Measurements from ENCODE around the gene HDAC4.

HDAC4 gene

DNA sequence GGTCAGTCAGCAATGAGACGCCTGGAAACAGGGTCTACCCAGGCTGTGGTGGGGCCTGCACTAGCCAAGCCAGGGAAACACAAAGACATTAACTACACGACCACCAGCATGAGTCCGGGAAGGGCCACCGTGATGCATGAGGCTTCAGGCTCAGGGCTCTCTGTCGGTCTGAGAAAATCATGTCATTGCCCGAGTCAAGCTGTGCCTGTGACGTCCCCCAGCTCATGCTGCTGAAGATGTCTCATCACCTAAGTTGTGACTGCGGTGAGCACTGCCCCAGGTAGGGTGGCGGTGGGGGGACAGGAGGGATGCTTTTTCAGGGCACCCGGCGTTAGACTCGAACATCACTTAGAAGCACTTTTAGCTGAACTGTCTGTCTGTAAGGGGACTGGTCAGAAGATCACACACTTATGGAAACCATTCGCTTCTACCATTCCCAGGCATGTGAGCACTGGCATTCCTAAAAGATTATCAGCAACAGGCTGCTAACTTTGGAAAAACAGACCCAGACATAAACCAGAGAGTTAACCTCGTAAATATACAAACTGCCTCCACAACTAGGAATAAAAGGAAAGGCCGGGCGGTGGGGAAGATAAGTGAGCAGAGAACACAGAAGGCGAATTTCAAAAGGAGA, 234.5 kb downstream of the HDAC4 start:
- DNase-seq (ENCODE audit: low spot score): no peak

DNA sequence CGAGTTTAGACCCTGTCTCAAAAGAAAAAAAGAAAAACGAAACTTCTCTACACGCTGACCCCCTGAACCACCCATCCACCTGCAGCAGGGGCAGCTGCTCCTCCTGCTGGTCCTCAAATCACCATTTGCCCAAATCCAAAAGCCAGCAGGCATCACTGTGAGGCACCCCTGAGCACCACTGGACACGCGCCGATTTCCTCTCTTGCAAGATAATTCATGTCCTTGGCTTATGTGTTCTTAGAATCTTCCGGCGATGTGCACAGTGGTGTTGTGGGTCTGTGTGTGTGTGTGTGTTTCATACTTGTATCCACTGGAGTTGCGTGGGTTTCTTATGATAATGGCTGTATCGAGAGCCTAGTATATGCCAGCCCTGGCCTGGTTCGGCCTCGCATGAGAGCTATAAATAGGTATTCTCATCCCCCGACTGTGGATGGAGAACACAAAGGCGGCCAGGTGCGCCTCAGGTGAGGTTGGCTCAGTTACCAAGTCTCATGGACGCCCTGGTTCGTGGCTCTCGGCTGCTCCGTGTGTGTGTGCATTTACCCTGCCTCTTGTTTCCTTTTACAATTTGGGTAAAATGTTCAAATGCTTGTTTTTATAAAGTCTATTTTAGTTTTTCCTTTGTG, 235.5 kb downstream of the HDAC4 start:
- no peak for DNase-seq (ENCODE audit: low spot score)

DNA sequence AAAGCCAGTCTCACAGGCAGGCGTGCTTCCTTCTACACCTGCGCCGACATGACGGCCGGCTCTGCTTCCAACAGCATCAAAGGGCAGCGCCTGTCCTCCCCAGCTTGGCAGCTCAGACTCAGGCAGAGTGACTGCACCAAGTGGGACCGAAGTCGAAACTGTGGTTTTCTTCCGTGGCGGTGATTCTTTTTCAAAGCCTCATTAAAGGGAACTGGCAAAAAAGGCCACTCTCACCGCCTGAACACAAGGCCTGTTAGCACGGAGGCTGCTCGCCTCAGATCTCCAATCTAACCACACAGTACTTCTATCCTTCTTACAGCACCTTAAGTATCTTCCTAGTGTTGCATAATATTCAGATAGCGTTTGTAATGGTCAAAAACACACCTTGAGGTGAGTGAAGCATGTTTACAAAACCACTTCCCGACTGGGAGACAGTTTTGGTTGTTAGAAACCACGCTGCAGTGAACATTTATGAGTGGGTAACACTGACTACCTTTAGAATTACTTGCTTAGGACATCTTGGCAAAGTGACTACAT, 236.4 kb downstream of the HDAC4 start:
- DNase-seq (ENCODE audit: low spot score): no peak

DNA sequence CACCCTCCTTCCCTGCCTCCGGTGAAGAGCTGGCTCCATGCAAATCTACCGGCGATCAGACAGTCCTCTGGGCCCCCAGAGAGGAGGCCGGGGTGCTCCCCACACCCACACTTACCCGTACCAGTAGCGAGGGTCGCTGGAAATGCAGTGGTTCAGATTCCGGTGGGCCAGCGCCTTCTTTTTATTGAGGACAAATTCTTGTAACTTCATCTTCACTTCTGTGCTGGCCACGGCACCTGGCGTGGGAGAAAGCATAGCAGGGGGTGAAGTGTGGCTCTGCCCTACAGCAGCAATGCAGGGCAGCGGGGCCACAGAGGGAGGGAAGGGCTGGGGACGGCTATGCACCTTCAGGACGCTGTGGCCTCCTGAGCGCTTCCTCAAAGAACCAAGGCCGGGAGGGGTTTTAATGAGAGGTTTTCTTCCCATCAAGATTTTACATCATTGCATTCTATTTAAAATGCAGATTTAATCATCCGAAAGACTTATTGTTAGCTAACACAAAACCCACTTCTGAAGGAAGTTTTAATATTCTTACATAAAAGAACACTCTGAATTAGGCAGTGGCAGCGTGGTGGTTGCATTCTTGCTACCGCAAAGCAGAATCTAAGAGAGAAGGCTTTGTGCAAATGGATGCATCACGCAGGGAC, 237.0 kb downstream of the HDAC4 start:
- no peak for DNase-seq (ENCODE audit: low spot score)

DNA sequence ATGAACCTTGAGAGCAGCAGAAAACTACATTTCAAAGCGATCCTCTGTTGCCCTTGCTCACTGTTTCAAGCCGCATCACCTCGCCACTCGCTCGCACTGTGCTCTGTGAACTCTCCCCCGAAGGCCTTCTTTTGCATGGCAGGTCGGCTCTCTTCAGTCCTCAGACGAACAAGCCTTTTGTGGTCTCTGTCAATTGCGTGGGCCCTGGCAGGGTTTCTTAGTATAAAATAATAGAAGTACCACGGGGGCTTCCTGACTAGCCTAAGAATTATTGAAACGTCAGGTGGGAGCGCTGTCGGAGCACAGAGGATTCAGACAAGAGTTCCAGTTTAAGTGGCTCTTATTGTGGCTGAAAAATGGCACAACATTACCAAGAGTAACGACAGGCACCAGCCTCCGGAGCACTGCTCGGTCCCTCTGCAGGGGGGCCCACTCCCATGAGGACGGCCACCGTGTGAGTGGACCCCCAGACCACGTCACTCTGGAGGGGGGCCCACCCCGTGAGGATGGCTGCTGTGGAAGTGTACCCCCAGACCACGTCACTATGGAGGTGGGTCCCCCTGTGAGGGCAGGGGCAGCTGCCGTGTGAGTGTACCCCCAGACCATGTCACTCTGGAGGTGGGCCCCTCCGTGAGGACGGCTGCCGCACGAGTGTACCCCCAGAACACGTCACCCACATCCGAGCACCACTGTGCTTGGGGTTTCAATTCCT, 237.7 kb downstream of the HDAC4 start:
- no peak for DNase-seq (ENCODE audit: low spot score)

DNA sequence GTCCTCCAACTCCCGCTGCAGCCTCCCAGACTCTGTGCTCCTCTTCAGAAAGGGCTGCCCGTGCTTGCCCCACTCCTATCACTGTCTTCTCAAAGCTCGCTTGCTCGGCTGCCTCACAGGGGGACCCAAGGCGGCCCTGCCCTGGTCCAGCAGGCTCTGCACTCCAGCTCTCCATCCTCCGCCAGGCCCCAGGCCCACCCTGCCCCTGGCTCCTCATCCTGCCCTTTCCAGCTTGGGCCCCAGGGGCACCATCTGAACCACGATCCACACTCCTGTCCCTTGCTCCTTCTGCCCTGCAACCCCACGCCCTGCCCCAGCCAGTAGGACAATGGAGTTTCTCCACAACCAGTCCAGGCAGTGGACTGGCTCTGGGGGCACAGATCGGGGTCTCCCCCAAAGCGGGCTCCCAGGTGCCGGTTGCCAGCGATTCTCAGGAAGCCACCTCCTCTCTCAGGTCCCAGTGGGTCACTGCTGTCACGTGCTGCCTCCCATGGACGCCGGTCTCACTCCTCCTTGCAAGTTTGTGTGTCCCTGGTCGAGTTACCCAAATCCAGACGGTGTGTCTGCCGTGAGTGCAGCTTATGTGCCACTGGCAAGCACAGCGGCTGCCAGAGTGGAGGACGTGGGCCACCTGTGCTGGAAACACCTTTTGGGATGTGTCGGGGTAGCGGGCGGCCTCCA, 238.5 kb downstream of the HDAC4 start:
- DNase-seq (ENCODE audit: low spot score): no peak

DNA sequence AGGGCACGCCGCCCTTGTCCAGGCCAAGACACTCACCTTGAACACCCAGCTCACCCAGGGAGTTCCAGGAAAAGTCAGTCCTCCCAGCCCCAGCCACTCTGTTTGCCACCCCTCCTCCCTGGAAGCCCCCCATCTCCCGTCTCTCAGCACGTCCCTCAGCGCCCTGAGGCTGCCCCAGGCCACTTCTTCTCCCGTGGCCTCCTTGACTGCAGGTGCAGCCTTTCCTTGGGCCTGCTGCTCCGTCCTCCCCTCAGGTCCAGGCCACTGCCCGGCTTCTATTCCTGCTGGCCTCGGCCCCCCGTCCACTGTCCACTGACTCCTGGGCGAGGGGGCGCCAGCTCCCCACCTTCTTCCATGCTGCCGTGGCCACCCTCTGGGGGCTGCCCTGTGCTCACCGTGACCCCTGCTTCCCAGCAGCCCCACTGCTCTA, 239.1 kb downstream of the HDAC4 start:
- no peak for DNase-seq (ENCODE audit: low spot score)

DNA sequence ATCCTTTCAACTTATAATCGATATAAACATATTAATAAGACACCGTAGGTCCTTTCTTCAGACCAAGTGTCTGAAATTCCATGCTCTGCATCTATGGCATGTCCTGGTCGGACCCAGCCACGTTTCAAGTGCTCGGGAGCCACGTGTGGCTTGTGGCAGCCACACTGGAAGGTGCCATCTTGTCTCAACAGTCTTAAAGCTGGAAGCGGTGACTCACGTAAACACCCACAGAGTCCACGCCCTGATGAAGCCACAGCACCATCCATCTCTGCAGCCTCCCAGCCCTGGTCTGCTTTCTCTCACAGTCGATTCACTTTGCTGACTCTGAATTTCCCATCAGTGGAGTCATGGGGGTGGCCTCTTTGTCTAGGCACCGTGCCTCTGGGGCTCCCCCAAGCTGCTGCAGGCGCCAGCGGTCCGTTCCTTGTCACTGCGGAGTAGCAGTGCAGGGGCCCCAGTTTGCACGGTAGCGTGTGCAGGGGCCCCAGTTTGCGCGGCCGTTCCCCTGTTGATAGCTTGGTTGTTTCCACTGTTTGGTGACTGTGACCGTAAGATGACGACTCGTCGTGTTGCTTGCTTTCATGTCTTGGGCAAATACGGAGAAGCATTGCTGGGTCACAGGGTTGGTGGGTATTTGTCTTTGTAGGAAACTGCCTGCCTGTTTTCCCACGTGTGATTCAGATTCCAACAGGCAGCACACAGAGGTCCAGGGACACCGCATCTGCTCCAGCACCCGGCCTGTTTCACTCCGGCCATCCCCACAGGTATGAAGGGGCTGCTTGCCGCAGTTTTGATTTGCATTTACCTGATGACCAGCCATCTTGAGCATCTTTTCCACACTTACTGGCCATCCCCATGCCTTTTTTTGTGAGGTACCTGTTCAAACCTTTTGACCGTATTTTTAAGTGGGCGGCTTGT, 240.3 kb downstream of the HDAC4 start:
- no peak for DNase-seq (ENCODE audit: low spot score)

DNA sequence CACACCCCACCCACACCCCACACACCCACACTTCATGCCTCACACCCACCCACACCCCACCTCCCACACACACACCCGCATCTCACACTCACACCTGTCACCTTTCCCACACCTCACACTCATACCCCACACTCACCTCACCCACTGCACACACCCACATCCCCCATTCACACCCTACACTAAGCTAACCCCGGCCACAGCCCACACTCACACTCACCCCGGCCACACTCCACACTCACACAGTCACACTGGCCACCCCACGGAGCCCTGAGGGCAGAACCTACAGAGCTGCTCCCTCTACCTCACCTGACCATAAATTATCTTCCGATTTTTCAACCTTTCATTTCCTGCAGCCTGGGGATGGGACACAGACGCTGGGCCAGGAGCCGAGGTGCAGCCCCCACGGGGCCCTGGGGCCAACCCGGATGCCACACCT, 241.3 kb downstream of the HDAC4 start:
- no peak for DNase-seq (ENCODE audit: low spot score)

DNA sequence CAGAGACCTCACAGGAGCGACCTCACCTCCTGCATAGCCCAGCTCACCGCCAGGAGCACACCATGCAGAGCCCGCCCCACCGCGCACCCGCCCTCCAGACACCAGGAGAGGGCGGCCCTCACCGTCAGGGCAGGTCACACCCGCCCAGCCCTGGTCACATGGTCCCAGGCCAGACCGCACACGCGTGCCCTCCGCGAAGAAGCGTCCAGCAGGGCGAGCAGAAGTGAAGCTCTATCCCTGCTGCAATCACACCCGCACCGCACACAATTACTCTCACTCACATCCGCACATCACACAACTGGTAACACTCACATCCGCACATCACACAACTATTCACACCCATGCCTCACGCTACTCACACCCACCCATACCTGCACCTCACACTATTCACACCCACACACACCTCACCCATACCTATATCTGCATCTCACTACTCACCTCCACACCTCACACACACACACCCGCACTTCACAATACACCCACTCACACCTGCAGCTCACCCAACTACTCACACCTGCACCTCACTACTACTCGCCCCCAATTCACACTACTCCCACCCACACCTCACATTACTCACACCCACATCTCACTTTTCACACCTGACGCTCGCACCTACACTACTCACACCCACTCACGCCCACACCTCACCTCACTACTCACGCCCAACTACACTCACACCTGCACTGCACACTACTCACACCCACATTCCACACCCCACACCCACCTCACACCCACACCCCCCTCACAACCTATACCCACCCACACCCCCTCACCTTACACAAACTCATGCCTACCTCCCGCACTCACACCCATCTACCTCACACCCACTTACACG, 242.0 kb downstream of the HDAC4 start:
- DNase-seq (ENCODE audit: low spot score): no peak

DNA sequence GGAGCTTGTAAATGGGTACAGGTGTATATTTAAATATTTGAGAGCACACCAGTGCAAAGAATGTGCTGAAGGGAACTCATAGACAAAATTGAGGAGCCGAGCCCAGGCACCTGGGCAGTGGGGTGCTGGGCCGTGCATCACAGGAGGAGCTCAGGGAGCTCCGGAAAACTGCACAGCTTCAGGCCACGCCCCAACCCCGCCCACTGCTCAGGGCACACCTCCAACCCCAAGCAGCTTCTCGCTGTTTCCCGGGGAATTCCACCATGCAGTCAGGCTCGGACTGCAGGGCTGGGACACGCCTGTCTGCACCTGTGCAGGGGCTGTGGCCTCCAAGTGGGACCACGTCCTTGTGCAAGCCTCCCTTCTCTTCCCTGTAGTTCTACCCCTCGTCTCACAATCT, 243.0 kb downstream of the HDAC4 start:
- DNase-seq (ENCODE audit: low spot score): no peak

DNA sequence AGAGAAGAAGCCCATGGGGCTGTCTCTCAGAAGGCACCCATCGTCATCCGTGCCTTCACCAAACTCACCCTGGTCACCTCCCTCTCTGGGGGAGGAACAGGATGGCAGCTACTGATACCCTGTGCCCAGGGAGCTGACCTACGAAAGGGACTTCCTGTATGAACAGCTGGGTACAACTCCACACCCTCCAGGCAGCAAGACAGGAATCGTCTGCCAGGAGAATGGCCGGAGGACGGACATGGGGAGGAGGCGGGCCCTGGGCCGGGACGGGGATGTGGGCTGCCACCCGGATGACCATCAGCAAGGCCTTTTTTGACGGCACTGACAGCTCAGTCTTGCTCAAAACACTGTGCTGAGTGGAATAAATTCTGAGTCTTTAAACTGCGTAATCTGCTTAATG, 243.6 kb downstream of the HDAC4 start:
- DNase-seq (ENCODE audit: low spot score): no peak

DNA sequence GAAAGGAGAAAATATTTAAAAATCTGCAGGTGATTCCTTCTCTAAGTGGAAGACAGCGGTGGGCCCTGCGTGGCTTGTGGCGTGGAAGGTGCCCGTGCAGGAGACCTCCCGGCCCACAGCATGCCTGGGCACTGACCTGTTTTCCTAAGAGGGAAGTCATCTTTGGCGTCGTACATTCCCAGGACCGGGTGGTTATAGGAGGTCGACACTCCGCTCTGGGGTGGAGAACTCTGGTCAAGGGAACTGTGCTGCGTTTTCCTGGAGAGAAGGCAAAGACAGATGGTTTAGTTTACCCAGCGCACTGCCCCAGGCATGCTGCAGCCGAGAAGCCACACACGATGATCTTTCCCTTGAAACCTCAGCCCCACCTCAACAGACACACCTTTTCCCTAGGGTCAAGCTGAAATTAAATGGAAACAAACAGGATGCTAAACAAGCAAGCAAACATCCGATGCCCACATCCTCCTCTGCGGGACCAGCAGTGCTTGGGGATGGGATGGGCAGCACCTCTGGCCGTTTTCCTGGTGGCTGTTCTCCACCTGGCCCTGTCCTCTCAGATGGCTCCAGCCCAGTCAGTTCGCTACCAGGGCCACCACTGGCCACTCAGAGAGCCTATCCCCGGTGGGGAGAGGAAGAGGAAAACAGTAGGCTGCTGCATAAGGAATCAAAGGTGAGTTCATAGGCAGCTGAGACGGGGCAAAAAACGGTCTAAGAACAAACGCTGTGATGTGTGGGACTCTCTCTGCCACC, 244.1 kb downstream of the HDAC4 start:
- no peak for DNase-seq (ENCODE audit: low spot score)

DNA sequence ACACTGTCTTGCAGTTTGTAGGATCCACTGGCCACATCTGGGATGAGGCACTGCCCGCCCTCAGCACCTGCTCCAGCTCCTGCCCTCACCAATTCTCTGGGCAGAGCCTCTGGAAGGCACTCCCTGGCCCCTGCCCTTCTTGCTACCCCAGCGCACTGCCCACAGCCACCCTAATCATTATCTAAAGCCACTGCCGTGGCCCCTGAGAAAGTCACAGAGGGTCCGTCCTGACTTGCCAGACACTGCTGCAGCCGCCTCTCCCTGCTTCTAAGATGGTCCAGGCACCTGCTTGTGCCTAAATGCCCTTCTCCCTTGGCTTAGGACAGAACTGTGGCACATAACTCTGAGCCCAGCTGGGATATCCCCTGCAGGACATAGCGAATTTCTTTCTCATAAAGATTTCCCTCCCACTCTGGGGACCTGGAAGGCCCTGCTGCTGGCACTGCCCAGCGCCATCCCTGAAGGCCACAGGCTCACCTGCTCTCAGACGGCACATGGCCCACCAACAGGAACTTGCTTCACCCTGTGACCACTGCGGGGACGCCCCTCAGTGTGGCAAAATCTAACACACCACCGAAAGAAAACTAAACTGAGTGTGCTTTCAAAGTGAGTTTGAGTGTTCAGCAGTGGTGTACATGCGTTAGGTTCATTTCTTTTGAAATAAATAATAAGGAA, 244.9 kb downstream of the HDAC4 start:
- no peak for DNase-seq (ENCODE audit: low spot score)

DNA sequence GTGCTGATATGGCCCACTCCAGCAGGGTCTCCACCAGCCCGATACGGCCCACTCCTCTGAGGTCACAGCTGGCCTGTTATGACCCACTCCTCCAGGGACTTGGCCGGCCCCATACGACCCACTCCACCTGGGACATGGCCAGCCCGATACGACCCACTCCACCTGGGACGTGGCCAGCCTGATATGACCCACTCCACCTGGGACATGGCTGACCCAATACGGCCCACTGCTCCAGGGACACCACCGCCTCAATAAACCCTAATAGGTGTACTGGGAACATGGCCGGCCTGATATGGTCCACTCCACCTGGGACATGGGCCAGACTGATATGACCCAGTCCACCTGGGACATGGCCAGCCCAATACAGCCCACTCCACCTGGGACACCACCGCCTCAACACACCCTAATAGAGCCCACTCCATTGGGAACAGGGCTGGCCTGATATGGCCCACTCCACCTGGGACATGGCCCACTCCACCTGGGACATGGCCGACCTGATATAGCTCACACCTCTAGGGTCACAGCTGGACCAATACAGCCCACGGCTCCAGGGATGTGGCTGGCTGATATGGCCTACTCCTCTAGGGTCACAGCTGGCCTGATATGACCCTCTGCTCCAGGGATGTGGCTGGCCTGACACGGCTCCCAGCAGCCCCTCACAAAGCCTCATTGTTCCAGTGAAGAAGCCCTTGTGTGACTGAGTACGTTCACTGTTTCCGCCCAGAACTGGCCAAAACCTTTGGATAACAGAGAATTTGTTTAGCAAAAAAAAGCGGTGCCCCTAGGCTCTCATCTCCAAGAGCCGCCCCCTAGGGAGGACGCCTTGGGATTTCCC, 245.6 kb downstream of the HDAC4 start:
- DNase-seq (ENCODE audit: low spot score): no peak

DNA sequence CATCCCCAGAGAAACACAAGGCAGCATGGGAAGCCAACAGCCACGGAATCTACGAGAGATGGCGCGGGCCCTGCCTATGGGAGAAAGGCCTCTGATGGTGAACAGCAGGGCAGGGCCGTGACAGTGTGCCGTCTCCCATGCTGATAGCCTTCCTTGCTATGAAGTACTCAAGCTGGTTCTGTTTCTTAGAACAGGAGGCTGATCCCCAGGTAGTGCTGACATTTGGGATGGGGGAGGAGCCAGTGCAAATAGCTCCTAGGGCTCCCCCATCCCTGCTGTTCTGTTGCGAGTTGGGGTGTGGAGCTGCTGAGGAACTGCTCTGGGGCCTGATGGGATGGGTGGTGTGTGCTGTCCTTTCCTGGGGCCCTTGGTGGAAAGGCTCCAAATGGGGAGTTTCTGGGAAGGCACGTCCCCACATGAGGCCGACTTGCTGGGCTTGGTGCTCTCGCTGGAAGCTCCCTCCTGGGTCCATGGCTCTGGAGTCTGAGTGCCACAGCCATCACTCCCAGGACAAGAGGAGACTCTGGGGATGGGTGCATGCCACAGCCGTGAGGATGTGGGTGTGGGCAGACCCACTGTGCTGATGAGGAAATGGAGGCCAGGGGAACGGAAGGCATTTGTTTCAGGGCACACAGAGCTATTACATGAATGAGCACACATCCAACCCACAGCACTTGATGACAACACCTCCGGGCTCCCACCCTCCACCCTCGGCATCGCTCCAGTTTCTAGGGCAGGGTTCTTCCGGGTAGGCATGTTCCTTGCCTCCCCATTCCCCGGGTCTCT, 246.8 kb downstream of the HDAC4 start:
- DNase-seq (ENCODE audit: low spot score): no peak

DNA sequence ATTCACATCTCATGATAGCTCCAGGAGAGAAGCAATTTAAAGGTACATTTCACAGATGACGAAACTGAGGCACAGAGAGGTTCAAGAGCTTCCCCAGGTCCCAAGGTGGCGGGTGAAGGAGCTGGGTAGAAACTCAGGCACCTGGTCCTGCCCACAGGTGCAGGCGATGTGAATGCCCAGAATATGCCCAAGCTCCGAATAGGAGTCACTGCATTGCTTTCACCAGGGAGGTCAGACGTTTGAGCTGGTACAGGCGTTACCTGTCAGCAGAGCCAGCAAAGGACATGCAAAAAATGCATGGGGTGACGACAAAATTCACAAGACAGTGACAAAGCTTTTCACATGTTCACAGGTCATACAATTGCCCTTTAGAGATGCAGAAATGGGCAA, 247.9 kb downstream of the HDAC4 start:
- no peak for DNase-seq (ENCODE audit: low spot score)
